Activated CD4-positive, alpha-beta T cell treated with anti-CD3 and anti-CD28 coated beads, Interleukin-2, amount 50 U/mL, for 48 hours (primary cell): Measurements from ENCODE around the gene RBM20.

Experiments used
- DNase-seq, 2 experiments: peaks; one replicate each; pipeline ENCODE4 v3.0.0-alpha.2; 2020

Gene RBM20

GRCh38 chr10:110840923-110841428 lies 196.8 kb downstream of the RBM20 start:
- DNase-seq: no peak

DNA sequence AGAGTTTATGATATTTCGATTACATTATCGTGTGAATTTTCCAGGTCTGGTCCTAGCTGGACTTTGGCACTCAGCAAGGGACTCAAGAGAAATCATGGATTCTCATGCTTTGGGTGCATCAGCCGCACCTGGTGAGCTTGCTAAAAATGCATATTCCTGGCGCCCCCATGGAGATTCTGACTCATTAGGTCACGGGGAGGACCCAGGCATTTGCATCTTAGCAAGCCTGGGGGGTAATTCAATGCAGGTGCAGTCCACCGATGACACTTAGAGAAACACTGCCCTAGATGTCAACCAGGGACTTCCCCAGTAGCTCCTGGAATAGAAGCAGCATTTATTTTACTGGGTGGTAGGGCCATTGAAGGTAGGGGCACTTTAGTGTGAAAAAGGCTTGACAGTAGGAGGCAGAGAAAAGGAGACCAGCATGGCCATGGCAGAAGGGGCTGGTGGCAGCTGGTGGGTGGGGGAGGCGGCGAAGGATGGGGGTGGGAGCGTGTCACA lies 197.7 kb downstream of the RBM20 start:
- DNase-seq: peak in 1 of 2 experiments; percentile 23

- DNase-seq: no peak
Observed at GRCh38 chr10:110842326-110842904, 198.3 kb downstream of the RBM20 start.

DNA sequence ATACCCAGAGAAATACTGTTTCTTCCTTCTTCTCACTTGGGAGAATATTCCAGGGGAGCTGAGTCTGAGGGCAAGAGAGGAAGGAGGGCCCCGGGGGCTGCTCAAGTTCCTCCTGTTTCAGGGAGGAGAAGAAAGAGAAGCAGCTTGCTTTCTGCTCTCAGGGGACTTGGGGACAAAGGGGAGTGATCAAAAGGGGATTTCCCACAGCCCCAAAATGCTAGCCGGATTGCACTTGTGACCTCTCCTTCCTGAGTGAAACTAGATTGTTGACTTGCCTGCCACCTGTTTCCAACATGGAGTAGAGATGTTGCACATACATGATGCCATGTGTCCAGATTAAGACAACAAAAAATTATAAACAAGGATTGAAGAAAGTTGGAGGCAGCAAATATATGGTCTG lies 198.9 kb downstream of the RBM20 start:
- DNase-seq: peak in 1 of 2 experiments; percentile 45

GRCh38 chr10:110843796-110844616 lies 199.9 kb downstream of the RBM20 start:
- DNase-seq: no peak

DNA sequence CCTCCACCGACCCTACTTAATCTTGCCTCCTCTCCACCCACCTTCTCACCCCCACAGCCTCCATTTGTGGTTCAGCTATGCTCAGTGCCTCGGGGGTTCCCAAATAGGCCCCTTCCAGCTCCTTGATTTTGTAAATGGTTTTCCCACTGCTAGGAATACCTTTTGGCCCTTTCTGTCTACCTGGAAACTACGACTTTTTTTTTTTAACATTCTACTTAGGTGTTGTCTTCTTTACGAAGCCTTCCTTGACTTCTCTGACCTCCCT lies 200.4 kb downstream of the RBM20 start:
- no peak for DNase-seq

- DNase-seq: no peak
Observed at GRCh38 chr10:110845192-110845755, 201.1 kb downstream of the RBM20 start.

- DNase-seq: no peak
Observed at GRCh38 chr10:110845756-110846620, 201.9 kb downstream of the RBM20 start.

- DNase-seq: no peak
Observed at GRCh38 chr10:110847374-110847773, 203.2 kb downstream of the RBM20 start.

DNA sequence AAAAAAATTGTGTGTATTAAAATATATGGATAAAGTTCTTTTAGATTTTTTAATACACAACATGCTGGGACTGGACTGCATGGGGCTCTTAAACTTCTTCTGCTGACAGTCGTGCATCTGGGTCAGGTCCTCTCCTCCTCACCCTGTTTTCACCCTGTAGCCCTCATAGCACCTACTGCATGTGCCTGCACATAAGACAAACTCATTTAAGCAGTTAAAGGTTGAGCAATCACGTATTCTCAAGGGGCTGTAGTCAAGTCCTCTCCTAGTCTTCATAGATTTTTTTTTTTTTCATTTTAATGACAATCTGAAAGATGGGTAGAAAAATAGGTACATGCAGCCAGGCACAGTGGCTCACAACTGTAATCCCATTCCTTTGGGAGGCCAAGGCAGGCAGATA lies 204.0 kb downstream of the RBM20 start:
- DNase-seq: no peak

DNA sequence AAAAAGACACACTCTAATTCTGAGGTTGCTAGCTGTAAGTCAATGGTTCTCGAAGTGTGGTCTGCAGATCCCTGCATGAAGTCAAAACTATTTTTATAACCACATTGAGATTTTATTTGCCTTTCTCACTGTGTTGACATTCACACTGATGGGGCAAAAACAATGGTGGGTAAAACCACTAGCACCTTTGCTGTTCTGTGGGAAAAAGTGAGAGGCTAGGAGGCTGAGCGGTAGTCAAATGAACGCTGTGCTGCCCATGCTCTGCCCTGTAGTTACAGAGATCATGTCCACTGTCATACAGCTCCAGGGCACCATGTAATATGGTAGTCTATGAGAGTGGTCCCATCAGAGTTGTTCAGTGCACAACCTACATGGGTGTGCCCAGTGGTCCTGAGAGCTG lies 206.0 kb downstream of the RBM20 start:
- DNase-seq: no peak

DNA sequence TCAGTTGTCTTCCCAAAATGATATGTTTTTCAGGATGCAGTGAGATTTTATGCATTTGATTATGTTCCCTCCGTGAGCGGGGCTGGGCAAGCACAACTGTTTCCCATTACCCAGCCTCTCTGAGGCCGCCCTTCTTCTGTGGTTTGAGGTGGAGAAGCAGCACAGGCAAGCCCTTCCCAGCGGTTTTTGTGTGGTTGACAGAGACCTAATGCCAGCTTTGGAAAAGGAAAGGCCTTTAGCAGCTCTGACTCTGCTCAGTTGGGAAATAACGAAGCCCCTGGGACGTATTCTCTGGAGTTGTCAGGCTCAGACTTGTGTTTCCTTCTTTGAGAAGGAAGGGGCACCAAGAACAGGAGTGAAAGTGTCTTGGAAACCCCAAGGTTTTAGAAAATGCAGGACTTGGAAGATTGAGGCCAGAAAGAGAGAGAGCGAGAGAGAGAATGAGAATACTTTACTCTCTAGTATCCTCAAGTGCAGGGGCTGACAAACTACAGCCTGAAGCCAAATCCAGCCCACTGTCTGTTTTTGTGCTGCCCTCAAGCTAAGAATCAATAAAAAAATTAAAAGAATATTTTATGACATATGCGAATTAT lies 207.0 kb downstream of the RBM20 start:
- no peak for DNase-seq

DNA sequence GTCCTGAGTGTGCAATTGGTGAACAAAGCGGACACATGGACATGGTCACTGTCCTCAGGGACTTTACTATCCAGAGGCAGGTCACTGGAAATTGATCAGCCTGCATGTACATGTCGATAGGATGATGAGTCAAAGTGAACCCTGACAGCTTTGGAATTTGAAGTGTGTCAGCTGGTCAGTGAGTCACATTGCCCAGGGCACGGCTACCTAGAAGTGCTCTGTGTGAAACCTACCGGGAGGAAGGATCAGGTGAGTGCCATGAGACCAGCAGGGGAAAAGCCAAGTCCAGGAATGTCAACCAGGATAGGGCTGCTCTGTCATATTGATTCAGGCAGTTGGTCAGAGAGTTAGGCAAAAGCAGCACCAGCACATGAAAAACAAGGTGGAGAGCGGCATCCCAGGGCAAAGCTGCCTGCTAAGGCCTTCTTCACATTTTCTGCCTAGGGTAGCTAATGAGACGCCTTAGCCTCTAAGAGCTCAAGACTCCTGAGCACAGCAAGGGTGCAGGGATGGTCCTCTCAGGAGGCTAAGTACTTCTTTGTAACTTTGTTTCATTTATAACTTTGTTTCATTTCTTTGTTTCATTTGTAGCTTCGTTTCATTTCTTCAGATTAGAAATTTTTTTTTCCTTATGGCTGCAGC lies 208.2 kb downstream of the RBM20 start:
- DNase-seq: peak; percentile 45 to 55

DNA sequence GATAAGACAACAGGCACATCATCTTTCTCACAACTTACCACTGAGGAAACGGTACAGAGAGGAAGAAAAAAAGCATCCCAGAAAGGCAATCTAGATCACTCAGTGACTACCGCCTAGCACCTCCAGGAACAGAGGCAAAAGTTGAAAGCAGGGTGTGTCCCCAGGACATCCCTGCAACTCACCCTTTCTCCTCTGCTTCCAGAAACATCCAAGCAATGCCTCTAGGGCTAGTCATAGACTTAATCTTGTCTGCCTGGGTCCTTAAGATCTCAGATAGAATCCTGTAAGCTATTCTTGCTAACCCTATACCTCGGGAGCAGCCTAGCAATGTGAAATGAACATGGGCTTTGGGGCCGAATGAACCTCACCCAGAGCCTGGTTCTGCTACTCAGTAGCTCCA lies 208.8 kb downstream of the RBM20 start:
- DNase-seq: no peak

DNA sequence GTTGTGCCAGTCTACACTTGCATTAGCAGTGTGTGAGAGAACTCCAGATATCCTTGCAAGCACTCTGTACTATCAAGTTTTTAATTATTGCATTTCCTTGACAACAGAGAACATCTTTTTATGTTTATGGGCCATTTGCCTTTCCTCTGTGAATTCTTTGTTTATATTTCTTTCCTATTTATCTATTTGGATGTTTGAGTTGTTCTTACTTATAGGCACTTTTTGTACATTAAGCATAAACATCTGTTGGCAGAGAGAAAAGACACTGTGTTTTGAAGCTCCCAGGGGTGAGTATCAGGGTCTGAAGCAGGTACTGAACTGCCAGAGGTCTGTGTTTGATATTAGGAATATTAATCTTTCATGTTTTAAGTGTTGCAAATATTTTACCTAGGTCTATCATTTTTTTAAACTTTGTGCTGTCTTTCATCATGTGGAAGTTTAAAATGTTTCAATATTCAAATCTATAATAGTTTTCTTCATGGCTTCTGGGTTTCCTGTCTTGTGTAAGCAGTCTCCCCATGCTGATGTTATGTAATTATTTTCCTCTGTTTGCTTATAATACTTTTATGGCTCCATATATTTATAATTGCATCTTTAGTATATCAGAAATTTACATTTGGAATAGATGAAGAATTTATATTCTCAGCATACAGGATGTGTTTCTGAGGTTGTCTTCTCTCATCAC lies 209.9 kb downstream of the RBM20 start:
- DNase-seq: no peak

DNA sequence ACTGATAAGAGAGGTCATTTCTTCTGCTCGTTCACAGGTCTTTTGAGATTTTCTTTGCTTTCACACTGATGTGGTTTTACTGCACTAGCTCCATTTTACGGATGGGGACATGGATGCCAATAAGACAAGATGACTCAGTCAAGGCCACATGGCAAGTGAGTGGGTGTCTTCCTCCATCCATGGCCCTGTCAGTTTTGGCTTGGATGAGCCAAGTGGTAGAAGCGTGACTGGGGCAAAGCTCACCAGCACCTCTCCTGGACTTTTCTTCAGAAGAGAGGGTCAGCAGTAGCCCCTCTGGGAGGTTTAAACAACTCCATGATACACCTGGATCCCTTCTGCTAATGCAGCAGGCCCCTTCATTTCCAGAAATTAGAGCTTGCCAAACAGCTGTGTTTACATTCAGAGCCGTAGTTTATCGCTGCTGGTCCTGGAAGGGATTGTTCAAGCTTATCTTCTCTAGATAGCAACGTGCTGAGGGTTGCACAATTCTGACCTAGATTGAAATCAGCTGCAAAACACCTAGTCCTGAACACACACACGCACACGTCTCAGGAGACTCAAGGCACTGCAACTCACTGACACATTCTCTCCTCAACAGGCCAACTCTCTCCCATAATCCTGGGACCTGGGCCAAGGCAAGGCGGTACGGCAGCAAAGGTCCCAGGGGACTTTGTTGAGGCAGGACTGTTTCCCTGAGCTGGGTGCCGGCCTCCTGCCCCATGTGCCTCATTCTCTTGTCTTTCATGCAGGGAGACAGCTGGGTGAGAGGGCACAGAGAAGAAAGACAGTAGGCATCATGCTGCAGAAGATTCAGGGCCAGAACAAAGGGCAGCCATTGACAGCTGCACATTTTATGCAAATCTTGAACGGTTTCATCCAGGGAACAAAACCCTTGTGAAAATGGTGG lies 213.4 kb downstream of the RBM20 start:
- peak in 1 of 2 experiments; percentile 38 for DNase-seq

- no peak for DNase-seq
Observed at GRCh38 chr10:110858297-110858934, 214.3 kb downstream of the RBM20 start.

GRCh38 chr10:110859206-110859972 lies 215.3 kb downstream of the RBM20 start:
- no peak for DNase-seq

DNA sequence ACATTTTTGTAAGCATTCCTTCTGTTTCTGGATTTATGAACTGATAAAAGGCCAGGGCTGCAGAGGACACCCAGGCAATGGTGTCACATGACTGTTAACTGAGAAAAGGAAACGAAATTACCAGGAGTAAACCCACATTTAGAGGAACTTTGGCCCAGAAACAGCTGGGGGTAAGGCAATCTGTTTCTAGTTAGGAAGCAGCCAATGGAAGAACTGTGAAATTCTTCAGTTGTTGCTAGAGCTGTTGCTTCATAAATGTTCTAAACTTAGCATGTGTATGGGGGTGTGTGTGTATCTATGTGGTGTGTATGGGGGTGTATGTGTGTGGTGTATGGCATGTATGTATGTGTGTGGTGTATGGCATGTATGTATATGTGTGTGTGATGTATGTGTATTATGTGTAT lies 215.8 kb downstream of the RBM20 start:
- no peak for DNase-seq
